ENCODE measurements around the gene COL5A1.

Gene COL5A1

GRCh38 chr9:134621558-134622110, 20.0 kb upstream of the COL5A1 start:
- no peak for TF ChIP-seq CTCF (IDR thresholded peaks at IDR 0.05; ENCODE audit: low read length)
- H3K27me3 ChIP-seq (ENCODE audit: insufficient read depth, low read length): no peaks in the 10 kb centered on the region
- H3K4me1 ChIP-seq (ENCODE audit: insufficient read depth, low read length, severe bottlenecking): no peaks in the 10 kb centered on the region
- no peak overlapping the region for H3K4me3 ChIP-seq (ENCODE audit: low read depth, low read length, poor library complexity, severe bottlenecking)
- no peaks in the 10 kb centered on the region for H3K79me2 ChIP-seq (ENCODE audit: insufficient read depth, low read length)
- H3K27ac ChIP-seq (ENCODE audit: low read depth, low read length, poor library complexity, severe bottlenecking): no peak overlapping the region
- no peaks in the 10 kb centered on the region for H3K9me3 ChIP-seq (ENCODE audit: low read length)
- H3K9me2 ChIP-seq (ENCODE audit: low read depth, low read length): no peaks in the 10 kb centered on the region
- H3F3A ChIP-seq (ENCODE audit: insufficient read depth, low read length): no peaks in the 10 kb centered on the region
- H3K4me2 ChIP-seq (ENCODE audit: low read length): no peak overlapping the region
- no peaks in the 10 kb centered on the region for H3K36me3 ChIP-seq (ENCODE audit: insufficient read depth, low read length)
- H3K9ac ChIP-seq (ENCODE audit: low read length): no peak overlapping the region
- no peak overlapping the region for H2AFZ ChIP-seq (ENCODE audit: low read length)
- no peaks in the 10 kb centered on the region for H4K20me1 ChIP-seq (ENCODE audit: insufficient read depth, low read length)

- H4K20me1 ChIP-seq (ENCODE audit: insufficient read depth, low read length): no peaks in the 10 kb centered on the region
- H3K4me2 ChIP-seq (ENCODE audit: low read length): no peak overlapping the region
- H3K4me3 ChIP-seq (ENCODE audit: low read depth, low read length, poor library complexity, severe bottlenecking): no peak overlapping the region
- no peaks in the 10 kb centered on the region for H3K36me3 ChIP-seq (ENCODE audit: insufficient read depth, low read length)
- H3K4me1 ChIP-seq (ENCODE audit: insufficient read depth, low read length, severe bottlenecking): no peaks in the 10 kb centered on the region
- H3K9me2 ChIP-seq (ENCODE audit: low read depth, low read length): no peaks in the 10 kb centered on the region
- H3F3A ChIP-seq (ENCODE audit: insufficient read depth, low read length): no peaks in the 10 kb centered on the region
- H3K27me3 ChIP-seq (ENCODE audit: insufficient read depth, low read length): no peaks in the 10 kb centered on the region
- no peak overlapping the region for H2AFZ ChIP-seq (ENCODE audit: low read length)
- no peak overlapping the region for H3K9ac ChIP-seq (ENCODE audit: low read length)
- H3K79me2 ChIP-seq (ENCODE audit: insufficient read depth, low read length): no peaks in the 10 kb centered on the region
- no peaks in the 10 kb centered on the region for H3K9me3 ChIP-seq (ENCODE audit: low read length)
- no peak for TF ChIP-seq EZH2 (IDR thresholded peaks at IDR 0.05; ENCODE audit: borderline replicate concordance, low read length)
- no peak for TF ChIP-seq CTCF (IDR thresholded peaks at IDR 0.05; ENCODE audit: low read length)
- H3K27ac ChIP-seq (ENCODE audit: low read depth, low read length, poor library complexity, severe bottlenecking): no peak overlapping the region
Measured at GRCh38 chr9:134622896-134623257, 18.7 kb upstream of the COL5A1 start.

GRCh38 chr9:134623258-134624066, 18.1 kb upstream of the COL5A1 start:
- no peak overlapping the region for H3K9ac ChIP-seq (ENCODE audit: low read length)
- no peaks in the 10 kb centered on the region for H3K79me2 ChIP-seq (ENCODE audit: insufficient read depth, low read length)
- H3K36me3 ChIP-seq (ENCODE audit: insufficient read depth, low read length): no peaks in the 10 kb centered on the region
- no peaks in the 10 kb centered on the region for H3K9me3 ChIP-seq (ENCODE audit: low read length)
- H3K27ac ChIP-seq (ENCODE audit: low read depth, low read length, poor library complexity, severe bottlenecking): no peak overlapping the region
- no peak for TF ChIP-seq EZH2 (IDR thresholded peaks at IDR 0.05; ENCODE audit: borderline replicate concordance, low read length)
- no peak for TF ChIP-seq CTCF (IDR thresholded peaks at IDR 0.05; ENCODE audit: low read length)
- H3K4me2 ChIP-seq (ENCODE audit: low read length): no peak overlapping the region
- no peaks in the 10 kb centered on the region for H3K27me3 ChIP-seq (ENCODE audit: insufficient read depth, low read length)
- H3F3A ChIP-seq (ENCODE audit: insufficient read depth, low read length): no peaks in the 10 kb centered on the region
- H3K9me2 ChIP-seq (ENCODE audit: low read depth, low read length): no peaks in the 10 kb centered on the region
- H2AFZ ChIP-seq (ENCODE audit: low read length): no peak overlapping the region
- H3K4me3 ChIP-seq (ENCODE audit: low read depth, low read length, poor library complexity, severe bottlenecking): no peak overlapping the region
- H4K20me1 ChIP-seq (ENCODE audit: insufficient read depth, low read length): no peaks in the 10 kb centered on the region
- no peaks in the 10 kb centered on the region for H3K4me1 ChIP-seq (ENCODE audit: insufficient read depth, low read length, severe bottlenecking)

All from OCI-LY1 (cell line).